Central memory CD8-positive, alpha-beta T cell (primary cell): ENCODE results near the gene ARHGEF7.

Experiments used
- ATAC-seq: fragments of 150-1000 bp; cut with Tn5 transposase; replicated peaks from 2 replicates; pipeline ENCODE4 v1.10.0; 2022; ENCODE audit warnings: mild to moderate bottlenecking, moderate FRiP score, moderate number of reproducible peaks; ENCODE audit not compliant: poor library complexity, severe bottlenecking; ENCODE audit errors: extremely low read depth
- DNase-seq, 2 donors: peaks; one replicate each; pipeline ENCODE4 v3.0.0; 2021; ENCODE audit warnings: low spot score in 2 of 2
- H3K27ac Mint-ChIP-seq: one replicate; pipeline ENCODE4 v1.8.0; 2022; ENCODE audit warnings: low read depth, mild to moderate bottlenecking, moderate library complexity, mixed read lengths
- H3K27me3 Mint-ChIP-seq: one replicate; pipeline ENCODE4 v1.8.0; 2022; ENCODE audit warnings: mixed read lengths
- H3K36me3 Mint-ChIP-seq: one replicate; pipeline ENCODE4 v1.8.0; 2022; ENCODE audit warnings: mild to moderate bottlenecking, moderate library complexity, mixed read lengths; ENCODE audit not compliant: insufficient read depth
- H3K4me1 Mint-ChIP-seq: one replicate; pipeline ENCODE4 v1.8.0; 2022; ENCODE audit warnings: mixed read lengths
- H3K4me3 Mint-ChIP-seq: one replicate; pipeline ENCODE4 v1.8.0; 2022; ENCODE audit warnings: mild to moderate bottlenecking, moderate library complexity, mixed read lengths
- H3K9me3 Mint-ChIP-seq: one replicate; pipeline ENCODE4 v1.8.0; 2022; ENCODE audit warnings: mixed read lengths

Gene ARHGEF7

GRCh38 chr13:111233080-111233479, 118.0 kb downstream of the ARHGEF7 start:
- H3K4me3 Mint-ChIP-seq = no peak overlapping the region
- H3K9me3 Mint-ChIP-seq = no peaks in the 10 kb centered on the region
- H3K4me1 Mint-ChIP-seq = peaks cover 31% of the 10 kb centered on the region
- no peak for ATAC-seq
- H3K27ac Mint-ChIP-seq = no peak overlapping the region
- H3K27me3 Mint-ChIP-seq = no peaks in the 10 kb centered on the region
- DNase-seq = no peak
- H3K36me3 Mint-ChIP-seq = peaks cover 16% of the 10 kb centered on the region

- Mint-ChIP-seq H3K27ac (no peak overlapping the region), H3K36me3 (peaks cover 27% of the 10 kb centered on the region), H3K9me3 (no peaks in the 10 kb centered on the region), H3K27me3 (no peaks in the 10 kb centered on the region), H3K4me1 (peaks cover 22% of the 10 kb centered on the region), H3K4me3 (no peak overlapping the region)
- DNase-seq = no peak
- no peak for ATAC-seq
Measured at GRCh38 chr13:111239764-111240670, 124.9 kb downstream of the ARHGEF7 start.

- DNase-seq (no peak), ATAC-seq (no peak)
- H3K27me3 Mint-ChIP-seq = no peaks in the 10 kb centered on the region
- peaks cover 22% of the 10 kb centered on the region for H3K4me1 Mint-ChIP-seq
- H3K27ac Mint-ChIP-seq = no peak overlapping the region
- no peaks in the 10 kb centered on the region for H3K9me3 Mint-ChIP-seq
- H3K4me3 Mint-ChIP-seq = no peak overlapping the region
- peaks cover 29% of the 10 kb centered on the region for H3K36me3 Mint-ChIP-seq
Measured at GRCh38 chr13:111241006-111241755, 126.1 kb downstream of the ARHGEF7 start.

- ATAC-seq = no peak
- H3K27ac Mint-ChIP-seq = no peak overlapping the region
- DNase-seq = no peak
- no peaks in the 10 kb centered on the region for H3K27me3 Mint-ChIP-seq
- no peak overlapping the region for H3K4me3 Mint-ChIP-seq
- H3K36me3 Mint-ChIP-seq = peaks cover 30% of the 10 kb centered on the region
- no peaks in the 10 kb centered on the region for H3K9me3 Mint-ChIP-seq
- peaks cover 22% of the 10 kb centered on the region for H3K4me1 Mint-ChIP-seq
Measured at GRCh38 chr13:111241862-111242261, 126.8 kb downstream of the ARHGEF7 start.

- Mint-ChIP-seq H3K9me3 (no peaks in the 10 kb centered on the region), H3K27ac (no peak overlapping the region), H3K36me3 (peaks cover 36% of the 10 kb centered on the region), H3K4me1 (peaks cover 20% of the 10 kb centered on the region), H3K4me3 (no peak overlapping the region), H3K27me3 (no peaks in the 10 kb centered on the region)
- ATAC-seq = no peak
- DNase-seq = no peak
Measured at GRCh38 chr13:111242585-111242984, 127.5 kb downstream of the ARHGEF7 start.

GRCh38 chr13:111243981-111244380, 128.9 kb downstream of the ARHGEF7 start:
- no peak for DNase-seq
- H3K4me1 Mint-ChIP-seq = peaks cover 16% of the 10 kb centered on the region
- no peak overlapping the region for H3K27ac Mint-ChIP-seq
- H3K27me3 Mint-ChIP-seq = no peaks in the 10 kb centered on the region
- H3K36me3 Mint-ChIP-seq = peaks cover 39% of the 10 kb centered on the region
- no peak overlapping the region for H3K4me3 Mint-ChIP-seq
- ATAC-seq = no peak
- no peaks in the 10 kb centered on the region for H3K9me3 Mint-ChIP-seq

- no peak for ATAC-seq
- H3K4me1 Mint-ChIP-seq = peaks cover 8% of the 10 kb centered on the region
Measured at GRCh38 chr13:111245576-111246384, 130.7 kb downstream of the ARHGEF7 start.

GRCh38 chr13:111247552-111247951, 132.4 kb downstream of the ARHGEF7 start:
- Mint-ChIP-seq H3K4me3 (no peak overlapping the region), H3K27me3 (no peaks in the 10 kb centered on the region), H3K36me3 (peaks cover 32% of the 10 kb centered on the region), H3K27ac (no peak overlapping the region), H3K4me1 (peaks cover 13% of the 10 kb centered on the region), H3K9me3 (no peaks in the 10 kb centered on the region)
- DNase-seq (no peak), ATAC-seq (no peak)

More at GRCh38 chr13:111245576-111246384, 130.7 kb downstream of the ARHGEF7 start:
- H3K4me3 Mint-ChIP-seq = no peak overlapping the region
- H3K9me3 Mint-ChIP-seq = no peaks in the 10 kb centered on the region
- no peak for DNase-seq
- no peak overlapping the region for H3K27ac Mint-ChIP-seq
- no peaks in the 10 kb centered on the region for H3K27me3 Mint-ChIP-seq
- peaks cover 36% of the 10 kb centered on the region for H3K36me3 Mint-ChIP-seq

- no peak overlapping the region for H3K4me3 Mint-ChIP-seq
- H3K36me3 Mint-ChIP-seq = peaks cover 28% of the 10 kb centered on the region
- no peak overlapping the region for H3K27ac Mint-ChIP-seq
- peaks cover 13% of the 10 kb centered on the region for H3K4me1 Mint-ChIP-seq
- DNase-seq (no peak), ATAC-seq (no peak)
- H3K27me3 Mint-ChIP-seq = no peaks in the 10 kb centered on the region
- H3K9me3 Mint-ChIP-seq = no peaks in the 10 kb centered on the region
Measured at GRCh38 chr13:111248822-111249221, 133.7 kb downstream of the ARHGEF7 start.

GRCh38 chr13:111249637-111250360, 134.7 kb downstream of the ARHGEF7 start:
- Mint-ChIP-seq H3K4me1 (peaks cover 13% of the 10 kb centered on the region), H3K36me3 (peaks cover 21% of the 10 kb centered on the region), H3K27ac (no peak overlapping the region), H3K4me3 (no peak overlapping the region), H3K9me3 (no peaks in the 10 kb centered on the region), H3K27me3 (no peaks in the 10 kb centered on the region)
- no peak for DNase-seq
- ATAC-seq = no peak

- Mint-ChIP-seq H3K4me3 (no peak overlapping the region), H3K9me3 (peaks cover 6% of the 10 kb centered on the region), H3K4me1 (peaks cover 22% of the 10 kb centered on the region), H3K36me3 (peaks cover 18% of the 10 kb centered on the region), H3K27me3 (no peaks in the 10 kb centered on the region), H3K27ac (no peak overlapping the region)
- DNase-seq (no peak), ATAC-seq (no peak)
Measured at GRCh38 chr13:111251646-111252445, 136.7 kb downstream of the ARHGEF7 start.
